SK-N-SH (cell line): ENCODE measurements around the gene APBA2. TPM values are rescaled to one million over a fixed set of nuclear protein-coding genes. Genes with fewer than 3 reads are reported as not detected.

Experiments used
- CTCF ChIA-PET: fragments of 300-600, 350-600 bp; formaldehyde crosslinking; extraction: SDS; loops from one replicate; lab custom pipeline; 2021; lab: Yijun Ruan, JAX
- POLR2A ChIA-PET: fragments of 350-600 bp; sonication (Branson Sonifier 250); formaldehyde crosslinking; extraction: SDS; loops from one replicate; lab custom pipeline; 2020; ENCODE audit warnings: antibody characterized with exemption, inconsistent platforms; lab: Yijun Ruan, JAX
- DNase-seq: peaks from one replicate; pipeline ENCODE4 v3.0.0; 2012
- H2AFZ ChIP-seq: fragments of 200-600 bp; sonication (generic); 2 replicates; pipeline ENCODE4 v1.8.1; 2016; ENCODE audit warnings: antibody characterized with exemption, mild to moderate bottlenecking, low read depth
- H3F3A ChIP-seq: fragments of 200-600 bp; sonication (generic); replicated peaks from 2 replicates; pipeline ENCODE3; 2016; ENCODE audit warnings: antibody characterized with exemption, mild to moderate bottlenecking; ENCODE audit not compliant: insufficient read depth
- H3K27ac ChIP-seq, 2 experiments: fragments of 200-500 bp in 1 of 2; fragments of 200-600 bp in 1 of 2; sonication (Bioruptor generic) in 1 of 2; sonication (generic), shearing (Covaris generic) in 1 of 2; 2 replicates each; pipeline versions ENCODE4 v1.5.1 to v1.6.1; 2014 to 2016; ENCODE audit warnings: low read depth in 2 of 2, inconsistent platforms in 1 of 2, low read length in 1 of 2, mild to moderate bottlenecking in 1 of 2, mixed read lengths in 1 of 2
- H3K27me3 ChIP-seq: fragments of 200-600 bp; sonication (generic), shearing (Covaris generic); 2 replicates; pipeline ENCODE4 v1.6.1; 2016; ENCODE audit warnings: mixed run types; ENCODE audit not compliant: insufficient read depth
- H3K36me3 ChIP-seq, 2 experiments: fragments of 200-500 bp in 1 of 2; fragments of 200-600 bp in 1 of 2; sonication (Bioruptor generic) in 1 of 2; sonication (generic) in 1 of 2; replicated peaks in 1 of 2; 2 replicates each; pipeline versions ENCODE3 to v1.5.1; 2014 to 2016; ENCODE audit warnings: low read length in 1 of 2, mild to moderate bottlenecking in 1 of 2; ENCODE audit not compliant: insufficient read depth in 2 of 2, control insufficient read depth in 1 of 2
- H3K4me1 ChIP-seq, 2 experiments: fragments of 200-500 bp in 1 of 2; fragments of 200-600 bp in 1 of 2; sonication (Bioruptor generic) in 1 of 2; sonication (generic), shearing (Covaris generic) in 1 of 2; 2 replicates each; pipeline versions ENCODE4 v1.5.1 to v1.6.1; 2014 to 2016; ENCODE audit warnings: low read depth in 1 of 2, low read length in 1 of 2, mixed run types in 1 of 2; ENCODE audit not compliant: insufficient read depth in 2 of 2, control insufficient read depth in 1 of 2
- H3K4me2 ChIP-seq: fragments of 200-600 bp; sonication (generic), shearing (Covaris generic); 2 replicates; pipeline ENCODE4 v1.6.1; 2017; ENCODE audit warnings: mixed run types
- H3K4me3 ChIP-seq, 2 experiments: fragments of 200-500 bp in 1 of 2; fragments of 200-600 bp in 1 of 2; sonication (Bioruptor generic) in 1 of 2; sonication (generic), shearing (Covaris generic) in 1 of 2; 2 replicates each; pipeline versions ENCODE4 v1.5.1 to v1.8.1; 2014 to 2016; ENCODE audit warnings: low read depth in 2 of 2, inconsistent platforms in 1 of 2, low read length in 1 of 2, mild to moderate bottlenecking in 1 of 2, mixed read lengths in 1 of 2, moderate library complexity in 1 of 2
- H3K79me2 ChIP-seq: fragments of 200-600 bp; sonication (generic); 2 replicates; pipeline ENCODE4 v1.8.1; 2017; ENCODE audit warnings: mild to moderate bottlenecking; ENCODE audit not compliant: insufficient read depth
- H3K9ac ChIP-seq: fragments of 200-600 bp; sonication (generic); 2 replicates; pipeline ENCODE4 v1.6.1; 2017; ENCODE audit warnings: mixed run types
- H3K9me2 ChIP-seq: fragments of 200-600 bp; sonication (generic); 2 replicates; pipeline ENCODE4 v1.6.1; 2017; ENCODE audit warnings: mixed run types
- H3K9me3 ChIP-seq: fragments of 200-600 bp; sonication (generic); 2 replicates; pipeline ENCODE4 v1.6.1; 2017; ENCODE audit warnings: mixed run types, mild to moderate bottlenecking, moderate library complexity
- H4K20me1 ChIP-seq: fragments of 200-600 bp; sonication (generic); 2 replicates; pipeline ENCODE4 v1.6.1; 2017; ENCODE audit warnings: mild to moderate bottlenecking, mixed run types; ENCODE audit not compliant: insufficient read depth
- CTCF ChIP-seq: fragments of 200-600 bp; sonication (generic); IDR thresholded peaks from 2 replicates; pipeline ENCODE4 v1.6.1; 2017; ENCODE audit warnings: antibody characterized with exemption, mild to moderate bottlenecking, moderate library complexity
- ELF1 ChIP-seq: IDR thresholded peaks from 2 replicates; pipeline ENCODE4 v1.4.0; 2012
- FOSL2 ChIP-seq: IDR thresholded peaks from 2 replicates; pipeline ENCODE4 v1.4.0; 2012; ENCODE audit warnings: low read depth, mild to moderate bottlenecking, moderate library complexity, borderline replicate concordance
- GATA2 ChIP-seq: sonication (generic); formaldehyde crosslinking; IDR thresholded peaks from 2 replicates; pipeline ENCODE4 v1.5.0; 2020; ENCODE audit warnings: mild to moderate bottlenecking, missing genetic modification reagents
- MEF2A ChIP-seq: IDR thresholded peaks from 2 replicates; pipeline ENCODE4 v1.4.0; 2012; ENCODE audit warnings: low read depth, borderline replicate concordance
- NRF1 ChIP-seq: IDR thresholded peaks from 2 replicates; pipeline ENCODE4 v1.6.1; 2012; ENCODE audit warnings: low read depth, mild to moderate bottlenecking, low read length
- RCOR1 ChIP-seq: fragments of 150-350 bp; IDR thresholded peaks from 2 replicates; pipeline ENCODE4 v1.6.1; 2017; ENCODE audit warnings: antibody characterized with exemption, low read length
- REST ChIP-seq: IDR thresholded peaks from 2 replicates; pipeline ENCODE4 v1.6.1; 2012; ENCODE audit warnings: mild to moderate bottlenecking, low read depth, low read length, moderate library complexity
- RFX5 ChIP-seq: IDR thresholded peaks from 2 replicates; pipeline ENCODE4 v1.6.1; 2012; ENCODE audit warnings: mild to moderate bottlenecking, improper control_type of control experiment, low read length
- RXRA ChIP-seq: IDR thresholded peaks from 2 replicates; pipeline ENCODE4 v1.4.0; 2012; ENCODE audit warnings: low read depth, mild to moderate bottlenecking, borderline replicate concordance
- SIN3A ChIP-seq: IDR thresholded peaks from 2 replicates; pipeline ENCODE4 v1.6.1; 2012; ENCODE audit warnings: low read depth, mild to moderate bottlenecking, low read length, moderate library complexity, borderline replicate concordance
- SMC3 ChIP-seq: IDR thresholded peaks from 2 replicates; pipeline ENCODE4 v1.6.1; 2012; ENCODE audit warnings: low read depth, low read length, improper control_type of control experiment
- TAF1 ChIP-seq: IDR thresholded peaks from 2 replicates; pipeline ENCODE4 v1.6.1; 2012; ENCODE audit warnings: low read depth, mild to moderate bottlenecking, low read length, moderate library complexity, borderline replicate concordance
- USF1 ChIP-seq: IDR thresholded peaks from 2 replicates; pipeline ENCODE4 v1.4.0; 2012; ENCODE audit warnings: low read depth, borderline replicate concordance
- YY1 ChIP-seq: IDR thresholded peaks from 2 replicates; pipeline ENCODE4 v1.4.0; 2012; ENCODE audit warnings: low read depth, mild to moderate bottlenecking
- WGBS: methylation state at CpG from one replicate; pipeline ENCODE4 v1.1.6; 2017; ENCODE audit warnings: low lambda C conversion rate; 5-methylcytosine and 5-hydroxymethylcytosine counted together
- polyA plus RNA-seq, 3 experiments: library from polyadenylated mRNA; depleted of rRNA; stranded (reverse); fragments of >200 nt; gene quantifications; 2 replicates each; pipeline ENCODE4 v1.2.3, GENCODE V29; 2012
- TF ChIP-seq, protein P1 (sequence below): fragments of 150-350 bp; IDR thresholded peaks from 2 replicates; pipeline ENCODE4 v1.6.1; 2016; ENCODE audit warnings: mild to moderate bottlenecking, low read depth, low read length

The APBA2 gene
- polyA plus RNA-seq, 1 of the 3 experiments (the other 2 are of a cell fraction) = 12.7 TPM

- no peak overlapping the region for H2AFZ ChIP-seq
- no peak overlapping the region for H3K4me3 ChIP-seq
- ChIA-PET POLR2A (no interaction called here), CTCF (no interaction called here)
- H3F3A ChIP-seq = no peaks in the 10 kb centered on the region
- no peaks in the 10 kb centered on the region for H3K36me3 ChIP-seq
- H3K9me3 ChIP-seq = no peaks in the 10 kb centered on the region
- no peaks in the 10 kb centered on the region for H3K9me2 ChIP-seq
- TF ChIP-seq SIN3A (no peak), GATA2 (CRISPR knock-in tag) (no peak), SMC3 (no peak), FOSL2 (no peak)
- H3K79me2 ChIP-seq = no peaks in the 10 kb centered on the region
- no peak for DNase-seq
- WGBS = 82% methylated on average over 3 of the region's 3 CpGs
- H3K27ac ChIP-seq = no peak overlapping the region
- H3K9ac ChIP-seq = no peak overlapping the region
- no peaks in the 10 kb centered on the region for H4K20me1 ChIP-seq
- H3K27me3 ChIP-seq = no peaks in the 10 kb centered on the region
- peaks cover 0 to 16% of the 10 kb centered on the region in 2 experiments; a peak in 1 of 4 replicates for H3K4me1 ChIP-seq
- H3K4me2 ChIP-seq = no peak overlapping the region
Measured at GRCh38 chr15:29031502-29032228, 145.9 kb downstream of the APBA2 start.

- Histone ChIP-seq H3K27ac (no peak overlapping the region), H3K4me1 (peaks cover 0 to 16% of the 10 kb centered on the region in 2 experiments; a peak in 1 of 4 replicates), H3K27me3 (no peaks in the 10 kb centered on the region), H3K36me3 (no peaks in the 10 kb centered on the region), H2AFZ (no peak overlapping the region), H4K20me1 (no peaks in the 10 kb centered on the region), H3K4me2 (no peak overlapping the region), H3K4me3 (no peak overlapping the region), H3K79me2 (no peaks in the 10 kb centered on the region), H3F3A (no peaks in the 10 kb centered on the region), H3K9me2 (no peaks in the 10 kb centered on the region), H3K9ac (no peak overlapping the region), H3K9me3 (no peaks in the 10 kb centered on the region)
- no peak for DNase-seq
- TF ChIP-seq REST = no peak
- no peak for TF ChIP-seq RCOR1
- no peak for TF ChIP-seq SIN3A
- no peak for TF ChIP-seq RFX5
- TF ChIP-seq TAF1 = no peak
- TF ChIP-seq ELF1 = no peak
- no peak for TF ChIP-seq CTCF
- TF ChIP-seq NRF1 = no peak
- no peak for TF ChIP-seq RXRA
- no peak for TF ChIP-seq MEF2A
- TF ChIP-seq USF1 = no peak
- TF ChIP-seq, protein P1, sequence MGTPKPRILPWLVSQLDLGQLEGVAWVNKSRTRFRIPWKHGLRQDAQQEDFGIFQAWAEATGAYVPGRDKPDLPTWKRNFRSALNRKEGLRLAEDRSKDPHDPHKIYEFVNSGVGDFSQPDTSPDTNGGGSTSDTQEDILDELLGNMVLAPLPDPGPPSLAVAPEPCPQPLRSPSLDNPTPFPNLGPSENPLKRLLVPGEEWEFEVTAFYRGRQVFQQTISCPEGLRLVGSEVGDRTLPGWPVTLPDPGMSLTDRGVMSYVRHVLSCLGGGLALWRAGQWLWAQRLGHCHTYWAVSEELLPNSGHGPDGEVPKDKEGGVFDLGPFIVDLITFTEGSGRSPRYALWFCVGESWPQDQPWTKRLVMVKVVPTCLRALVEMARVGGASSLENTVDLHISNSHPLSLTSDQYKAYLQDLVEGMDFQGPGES = no peak
- TF ChIP-seq YY1 = no peak
- ChIA-PET CTCF (no interaction called here), POLR2A (no interaction called here)
- WGBS = 58% methylated on average over 4 of the region's 4 CpGs
Measured at GRCh38 chr15:29032229-29032625, 146.5 kb downstream of the APBA2 start.
